HG02852 (cell line): ENCODE data around the gene PPIA.
A peak's percentile ranks its signal among the peaks of the same experiment; 100 is the strongest.

Experiments
- ATAC-seq: cut with Tn5 transposase; IDR thresholded peaks from one replicate; pipeline ENCODE4 v1.9.1; 2021; ENCODE audit warnings: mild to moderate bottlenecking, moderate library complexity; ENCODE audit not compliant: unreplicated experiment

The PPIA gene

GRCh38 chr7:44796504-44797328 lies at the start of gene PPIA:
PPIA (plus strand) TSS chr7:44796681; CDS start chr7:44796725, 44 bp downstream.
- peak; percentile 86 for ATAC-seq

GRCh38 chr7:44748045-44748947 lies 48.2 kb upstream of the PPIA start, which contains the start of gene ZMIZ2:
ZMIZ2 (plus strand) TSS chr7:44748847; CDS start chr7:44756250, 7,403 bp downstream.
- peak; percentile 65 for ATAC-seq

DNA sequence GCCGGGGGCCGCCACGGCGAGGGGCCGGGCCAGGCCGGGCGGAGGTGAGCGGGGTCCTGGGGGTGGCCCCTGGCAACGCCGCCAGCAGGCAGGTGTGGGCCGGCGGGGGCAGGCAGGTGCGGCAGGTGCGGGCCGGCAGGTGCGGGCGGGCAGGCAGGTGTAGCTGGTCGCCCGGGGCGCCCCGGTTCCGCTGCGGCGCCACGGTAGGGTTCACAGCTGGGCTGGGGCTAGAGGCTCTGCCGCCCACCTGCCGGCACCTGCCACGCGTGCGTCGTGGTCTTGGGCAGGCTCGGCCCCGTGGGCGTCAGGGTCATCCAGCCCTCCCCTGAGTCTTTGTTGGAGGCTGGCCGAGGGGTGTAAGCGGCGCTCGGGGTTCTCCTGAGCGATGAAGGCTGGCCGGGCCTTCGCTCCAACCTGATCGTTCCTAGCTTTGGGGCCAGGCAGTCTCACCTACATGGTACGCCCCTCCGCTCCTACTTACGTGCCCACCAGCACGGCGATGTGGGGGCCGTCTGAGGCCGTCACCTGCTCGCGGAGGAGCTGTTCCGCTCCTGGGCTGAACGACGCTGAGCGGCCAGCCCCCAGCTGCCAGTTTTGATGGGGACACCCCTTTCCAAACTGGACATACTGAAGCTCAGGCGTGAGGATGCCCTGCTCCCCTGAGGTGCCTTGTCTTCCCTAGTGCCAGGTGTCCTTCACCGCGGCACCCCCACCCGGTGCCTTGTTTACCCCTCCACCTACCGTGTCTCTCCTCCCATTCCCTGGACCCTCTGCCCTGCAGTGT lies 47.3 kb upstream of the PPIA start:
- peak; percentile 18 for ATAC-seq

DNA sequence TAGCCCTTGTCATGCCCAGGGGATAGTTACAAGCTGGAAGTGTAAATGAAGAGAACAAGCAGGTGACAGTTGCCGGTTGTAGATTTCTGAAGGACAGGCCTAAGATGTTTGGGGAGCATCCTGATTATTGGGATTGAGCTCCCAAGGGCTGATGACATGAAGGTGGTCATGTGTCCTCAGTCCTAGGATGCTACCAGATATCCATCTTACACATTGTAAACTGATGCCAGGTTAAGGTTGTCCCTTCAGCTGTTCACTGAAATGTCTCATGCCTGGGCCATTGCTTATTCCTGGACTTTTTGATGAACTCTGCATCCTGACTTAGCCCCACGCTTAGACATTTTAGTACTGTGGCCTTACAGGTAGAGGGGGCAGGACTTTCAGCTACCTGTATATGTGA lies 46.5 kb upstream of the PPIA start:
- ATAC-seq: no peak

DNA sequence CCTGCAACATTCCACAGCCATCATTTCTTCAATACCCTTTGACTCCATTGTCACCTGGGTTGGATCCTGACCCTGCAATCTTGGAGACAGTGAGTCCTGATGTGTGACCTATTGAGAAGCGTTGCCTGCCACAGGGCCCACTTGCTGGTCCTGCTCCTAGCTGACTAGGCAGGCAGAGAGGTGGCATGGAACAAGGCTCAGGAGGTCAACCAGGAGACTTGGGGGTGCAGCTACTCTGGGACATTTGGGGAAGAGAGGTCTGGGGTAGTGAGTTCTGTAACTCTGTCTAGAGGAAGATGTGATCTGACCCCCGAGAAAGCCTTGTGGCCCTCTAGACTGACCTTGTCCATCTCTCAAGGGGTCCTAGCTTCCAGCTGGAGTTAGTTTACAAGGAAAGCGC lies 46.1 kb upstream of the PPIA start:
- no peak for ATAC-seq

GRCh38 chr7:44750921-44751571 lies 45.4 kb upstream of the PPIA start:
- peak; percentile 73 for ATAC-seq

DNA sequence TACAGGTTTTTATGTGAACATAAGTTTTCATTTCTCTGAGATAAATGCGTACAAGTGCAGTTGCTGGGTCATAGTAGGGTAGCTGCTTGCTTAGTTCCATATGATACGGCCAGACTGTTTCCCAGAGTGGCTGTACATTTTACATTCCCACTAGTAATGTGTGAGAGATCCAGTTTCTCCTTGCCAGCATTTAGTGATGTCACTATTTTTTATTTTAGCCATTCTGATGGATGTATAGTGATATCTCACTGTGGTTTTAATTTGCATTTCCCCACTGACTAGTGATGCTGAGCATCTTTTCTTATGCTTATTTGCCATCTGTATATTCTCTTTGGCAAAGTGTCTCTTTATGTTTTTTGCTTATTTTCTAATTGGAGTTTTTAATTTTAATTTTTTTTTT lies 43.7 kb upstream of the PPIA start:
- ATAC-seq: no peak

- ATAC-seq: no peak
Measured at GRCh38 chr7:44754802-44755697, 41.4 kb upstream of the PPIA start.

DNA sequence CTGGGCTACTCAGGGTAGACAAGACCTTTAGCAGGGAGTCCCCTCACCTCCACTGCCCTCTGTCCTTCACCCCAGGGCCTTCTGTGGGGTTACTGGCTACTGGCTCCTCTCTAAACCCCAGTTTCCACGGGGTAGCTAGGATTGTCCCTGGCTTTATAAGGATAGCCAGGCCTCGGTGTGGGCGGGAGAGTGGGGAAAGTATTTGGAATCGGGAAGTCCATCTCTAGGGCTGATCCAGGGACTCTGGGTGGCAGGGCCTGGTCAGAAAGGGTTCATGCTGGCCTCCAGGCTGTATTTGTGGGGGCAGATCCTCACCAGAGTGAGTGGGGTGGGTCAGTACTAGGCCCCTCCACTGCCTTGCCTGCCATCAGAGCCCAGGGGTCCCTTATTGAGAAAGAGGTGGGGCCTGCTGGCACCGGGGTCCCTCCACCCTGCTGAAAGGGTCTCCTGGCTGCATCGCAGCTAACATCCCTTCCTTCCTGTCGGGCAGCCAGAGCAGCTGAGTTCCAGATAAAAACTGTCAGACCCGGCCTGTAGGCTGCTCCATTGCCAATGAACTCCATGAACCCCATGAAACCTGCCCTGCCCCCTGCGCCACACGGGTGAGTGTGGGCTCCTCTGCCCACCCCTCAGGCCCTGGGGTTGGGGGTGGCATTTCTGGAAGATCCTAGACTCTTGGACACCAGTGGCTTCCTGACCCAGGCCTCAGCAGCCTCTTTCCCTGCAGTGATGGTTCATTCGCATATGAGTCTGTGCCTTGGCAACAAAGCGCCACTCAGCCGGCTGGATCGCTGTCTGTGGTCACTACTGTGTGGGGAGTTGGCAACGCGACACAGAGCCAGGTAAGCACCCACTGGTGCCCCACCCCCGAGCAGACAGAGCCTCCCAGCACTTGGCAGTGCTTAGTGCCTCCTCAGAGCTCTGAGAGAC lies 40.5 kb upstream of the PPIA start:
- ATAC-seq: no peak

DNA sequence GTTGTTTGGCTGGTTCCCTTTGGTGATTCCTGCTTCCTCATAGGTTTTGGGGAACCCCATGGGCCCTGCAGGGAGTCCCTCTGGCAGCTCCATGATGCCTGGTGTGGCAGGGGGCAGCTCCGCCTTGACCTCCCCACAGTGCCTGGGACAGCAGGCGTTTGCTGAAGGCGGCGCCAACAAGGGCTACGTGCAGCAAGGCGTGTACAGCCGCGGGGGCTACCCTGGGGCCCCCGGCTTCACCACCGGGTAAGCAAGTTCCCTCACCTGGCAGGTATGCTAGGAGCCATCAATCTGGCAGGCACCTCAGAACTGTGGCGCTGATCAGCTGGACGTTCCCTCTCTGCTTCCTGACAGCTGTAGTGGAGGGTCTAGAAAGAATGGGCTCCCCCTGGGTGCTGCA lies 39.6 kb upstream of the PPIA start:
- ATAC-seq: no peak

DNA sequence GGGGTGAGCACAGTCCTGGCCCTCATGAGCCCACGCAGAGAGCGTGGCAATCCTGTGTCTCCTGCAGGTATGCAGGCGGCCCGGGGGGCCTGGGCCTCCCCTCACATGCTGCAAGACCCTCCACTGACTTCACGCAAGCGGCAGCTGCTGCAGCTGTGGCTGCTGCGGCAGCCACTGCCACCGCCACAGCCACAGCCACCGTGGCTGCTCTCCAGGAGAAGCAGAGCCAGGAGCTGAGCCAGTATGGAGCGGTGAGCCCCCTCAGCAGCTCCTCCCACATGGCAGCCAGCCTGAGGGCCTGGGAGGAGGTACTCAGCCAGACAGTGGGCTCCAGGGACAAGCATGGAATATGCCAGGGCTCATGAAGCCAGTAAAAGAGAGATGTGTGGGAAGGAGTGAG lies 39.2 kb upstream of the PPIA start:
- no peak for ATAC-seq

GRCh38 chr7:44757739-44758138 lies 38.7 kb upstream of the PPIA start:
- ATAC-seq: no peak

DNA sequence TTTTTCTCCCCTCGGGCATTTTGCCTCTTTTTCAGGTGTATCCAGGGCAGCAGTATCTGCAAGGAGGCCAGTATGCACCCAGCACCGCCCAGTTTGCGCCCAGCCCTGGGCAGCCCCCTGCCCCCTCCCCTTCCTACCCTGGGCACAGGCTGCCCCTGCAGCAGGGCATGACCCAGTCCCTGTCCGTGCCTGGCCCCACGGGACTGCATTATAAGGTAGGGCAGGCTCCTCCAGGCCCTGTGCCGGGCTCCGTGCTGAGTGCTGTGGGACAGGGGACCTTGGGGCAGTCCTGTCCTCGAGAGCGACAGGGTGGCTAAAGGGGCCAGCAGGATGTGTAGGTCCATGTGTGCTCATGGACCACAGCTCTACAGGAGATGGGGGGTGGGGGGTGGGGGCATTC lies 37.2 kb upstream of the PPIA start:
- no peak for ATAC-seq

DNA sequence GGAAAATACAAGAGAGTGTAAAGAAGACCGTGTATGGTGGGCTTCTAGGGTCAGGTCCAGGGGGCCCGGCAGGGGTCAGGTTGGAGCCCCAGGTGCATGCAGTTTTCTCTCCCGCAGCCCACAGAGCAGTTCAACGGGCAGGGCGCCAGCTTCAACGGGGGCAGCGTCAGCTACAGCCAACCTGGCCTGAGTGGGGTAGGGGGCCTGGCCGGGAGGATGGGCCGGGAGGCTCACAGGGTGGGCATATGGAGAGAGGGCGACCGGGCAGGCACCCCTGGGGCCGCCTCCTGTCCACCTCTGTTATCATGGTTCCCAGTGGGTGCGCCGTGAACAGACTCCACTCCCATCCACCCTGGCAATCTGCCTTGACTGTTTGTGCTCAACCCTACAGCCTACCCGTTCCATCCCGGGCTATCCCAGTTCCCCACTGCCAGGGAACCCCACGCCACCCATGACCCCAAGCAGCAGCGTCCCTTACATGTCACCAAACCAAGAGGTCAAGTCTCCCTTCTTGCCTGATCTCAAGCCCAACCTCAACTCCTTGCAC lies 36.4 kb upstream of the PPIA start:
- no peak for ATAC-seq

DNA sequence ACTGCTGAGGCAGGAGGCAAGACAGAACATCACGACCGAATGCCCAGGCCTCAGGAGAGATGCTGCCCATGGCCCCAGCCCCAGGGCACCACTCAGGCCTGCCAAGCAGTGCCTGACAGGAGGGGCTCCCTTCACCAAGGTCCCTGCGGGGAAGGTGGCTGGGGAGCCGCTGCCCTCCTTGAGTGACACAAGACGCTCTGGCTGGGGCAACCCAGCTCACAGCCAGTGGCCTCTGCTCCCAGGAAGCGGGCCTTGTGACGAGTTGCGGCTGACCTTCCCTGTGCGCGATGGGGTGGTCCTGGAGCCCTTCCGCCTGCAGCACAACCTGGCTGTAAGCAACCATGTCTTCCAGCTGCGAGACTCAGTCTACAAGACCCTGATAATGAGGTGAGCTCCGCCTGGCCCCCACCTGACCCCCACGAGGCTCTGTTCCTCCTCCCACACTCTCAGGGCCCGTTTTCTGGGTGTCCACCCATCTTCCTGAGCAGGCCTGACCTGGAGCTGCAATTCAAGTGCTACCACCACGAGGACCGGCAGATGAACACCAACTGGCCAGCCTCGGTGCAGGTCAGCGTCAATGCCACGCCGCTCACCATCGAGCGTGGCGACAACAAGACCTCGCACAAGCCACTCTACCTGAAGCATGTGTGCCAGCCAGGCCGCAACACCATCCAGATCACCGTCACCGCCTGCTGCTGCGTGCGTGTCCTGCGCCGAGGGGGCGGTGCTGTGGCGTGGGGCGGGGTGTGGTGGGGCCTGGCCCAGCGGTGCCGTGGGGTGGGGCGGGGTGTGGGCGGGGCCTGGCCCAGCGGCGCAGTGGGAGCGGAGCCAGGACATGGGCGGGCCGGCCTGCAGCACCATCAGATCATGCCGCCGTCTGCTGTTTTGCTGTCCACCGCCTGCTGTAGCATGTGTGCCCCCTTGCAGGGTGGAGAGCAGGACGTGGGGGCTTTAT lies 35.0 kb upstream of the PPIA start:
- no peak for ATAC-seq

DNA sequence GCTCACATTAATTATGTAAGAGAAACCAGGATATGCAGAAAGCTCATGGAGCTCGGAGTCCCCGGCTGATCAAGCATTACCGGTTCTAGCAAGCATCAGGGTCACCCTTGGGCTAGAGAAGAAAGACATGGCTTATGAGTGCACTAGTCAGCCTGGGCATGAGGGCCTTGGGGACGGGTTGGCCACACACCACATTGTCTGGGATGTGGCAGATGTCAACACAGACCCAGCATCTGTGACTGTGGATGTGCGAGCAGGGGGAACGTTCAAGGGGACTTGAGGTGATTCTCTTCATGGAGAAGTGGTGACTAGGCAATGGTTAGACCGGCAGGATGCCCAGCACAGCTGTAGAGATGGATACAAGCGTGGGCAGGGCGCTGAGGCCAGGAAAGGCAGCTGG lies 34.2 kb upstream of the PPIA start:
- ATAC-seq: no peak
